Glutamatergic neuron (in vitro differentiated cells): ENCODE measurements around the gene CXCL9. TPM values are rescaled to one million over a fixed set of nuclear protein-coding genes. Genes with fewer than 3 reads are reported as not detected.
"Not testable (repeated sequence)": the region's sequence is repeated elsewhere in the genome, so short reads cannot be mapped to it uniquely, and the experiment has no call there.

Experiments used
- DNase-seq: peaks from one replicate; pipeline ENCODE4 v3.0.0; 2022
- H3K27ac Mint-ChIP-seq: one replicate; pipeline ENCODE4 v1.8.0; 2020; ENCODE audit warnings: mild to moderate bottlenecking, mixed read lengths, inconsistent platforms; ENCODE audit not compliant: unreplicated experiment
- H3K27me3 Mint-ChIP-seq: one replicate; pipeline ENCODE4 v1.8.0; 2020; ENCODE audit warnings: mild to moderate bottlenecking, moderate library complexity, mixed read lengths, inconsistent platforms; ENCODE audit not compliant: unreplicated experiment
- H3K36me3 Mint-ChIP-seq: one replicate; pipeline ENCODE4 v1.8.0; 2020; ENCODE audit warnings: mild to moderate bottlenecking, mixed read lengths, inconsistent platforms; ENCODE audit not compliant: unreplicated experiment
- H3K4me1 Mint-ChIP-seq: one replicate; pipeline ENCODE4 v1.8.0; 2020; ENCODE audit warnings: mild to moderate bottlenecking, low read depth, mixed read lengths, inconsistent platforms; ENCODE audit not compliant: unreplicated experiment
- H3K4me3 Mint-ChIP-seq: one replicate; pipeline ENCODE4 v1.8.0; 2020; ENCODE audit warnings: mild to moderate bottlenecking, mixed read lengths, inconsistent platforms; ENCODE audit not compliant: unreplicated experiment
- H3K9me3 Mint-ChIP-seq: one replicate; pipeline ENCODE4 v1.8.0; 2020; ENCODE audit warnings: mild to moderate bottlenecking, moderate library complexity, mixed read lengths, inconsistent platforms; ENCODE audit not compliant: unreplicated experiment
- CTCF ChIP-seq: fragments of 200-600 bp; sonication (generic); IDR thresholded peaks from one replicate; pipeline ENCODE4 v1.5.0; 2021; ENCODE audit not compliant: partially characterized antibody, unreplicated experiment
- total RNA-seq: library from RNA; stranded (reverse); fragmentation: NEBNext Ultra II Directional; extraction: Animal tissue kit (Norgen Biotek cat#: 25700); gene quantifications from one replicate; pipeline ENCODE4 v1.2.1, GENCODE V29; 2021; ENCODE audit not compliant: unreplicated experiment

The CXCL9 gene
- total RNA-seq, 1 donor from 2014 or later: not detected

- H3K9me3 Mint-ChIP-seq, H3K27me3 Mint-ChIP-seq, H3K4me3 Mint-ChIP-seq, H3K36me3 Mint-ChIP-seq, H3K4me1 Mint-ChIP-seq, H3K27ac Mint-ChIP-seq, DNase-seq: not testable (repeated sequence)
Observed at GRCh38 chr4:76042241-76042998, 35.1 kb upstream of the CXCL9 start.

- H3K9me3 Mint-ChIP-seq: no peaks in the 10 kb centered on the region
- no peak for TF ChIP-seq CTCF
- DNase-seq: no peak
- no peaks in the 10 kb centered on the region for H3K36me3 Mint-ChIP-seq
- no peak overlapping the region for H3K27ac Mint-ChIP-seq
- no peaks in the 10 kb centered on the region for H3K27me3 Mint-ChIP-seq
- peaks cover 12% of the 10 kb centered on the region for H3K4me1 Mint-ChIP-seq
- H3K4me3 Mint-ChIP-seq: no peak overlapping the region
Observed at GRCh38 chr4:76036855-76037254, 29.5 kb upstream of the CXCL9 start.

- TF ChIP-seq CTCF: no peak
Observed at GRCh38 chr4:76035799-76036380, 28.6 kb upstream of the CXCL9 start, which contains the start of gene CXCL11. CXCL11 (minus strand) TSS chr4:76036070; CDS start chr4:76035987, 83 bp downstream.

GRCh38 chr4:76035141-76035540 is 27.8 kb upstream of the CXCL9 start:
- no peaks in the 10 kb centered on the region for H3K9me3 Mint-ChIP-seq
- peaks cover 12% of the 10 kb centered on the region for H3K4me1 Mint-ChIP-seq
- no peak overlapping the region for H3K27ac Mint-ChIP-seq
- no peak for DNase-seq
- H3K4me3 Mint-ChIP-seq: no peak overlapping the region
- H3K36me3 Mint-ChIP-seq: no peaks in the 10 kb centered on the region
- no peak for TF ChIP-seq CTCF
- peaks cover 3% of the 10 kb centered on the region for H3K27me3 Mint-ChIP-seq

More at GRCh38 chr4:76035799-76036380, 28.6 kb upstream of the CXCL9 start, which contains the start of gene CXCL11:
- no peak within 1 kb of the TSS for H3K27ac Mint-ChIP-seq
- H3K36me3 Mint-ChIP-seq: no peaks in the 10 kb centered on the region
- H3K27me3 Mint-ChIP-seq: peaks cover 1% of the 10 kb centered on the region
- H3K4me3 Mint-ChIP-seq: no peak within 1 kb of the TSS
- no peaks in the 10 kb centered on the region for H3K9me3 Mint-ChIP-seq
- H3K4me1 Mint-ChIP-seq: peaks cover 12% of the 10 kb centered on the region
- no peak for DNase-seq

GRCh38 chr4:76029300-76029699 is 22.0 kb upstream of the CXCL9 start:
- Mint-ChIP-seq H3K27me3 (peaks cover 3% of the 10 kb centered on the region), H3K4me3 (no peak overlapping the region), H3K36me3 (no peaks in the 10 kb centered on the region), H3K27ac (no peak overlapping the region), H3K9me3 (no peaks in the 10 kb centered on the region), H3K4me1 (no peaks in the 10 kb centered on the region)
- DNase-seq: no peak
- no peak for TF ChIP-seq CTCF
